Erythroblast (primary cell): ENCODE measurements around the gene TBXA2R.
A peak's percentile ranks its signal among the peaks of the same experiment; 100 is the strongest.
"Not testable (repeated sequence)": the region's sequence is repeated elsewhere in the genome, so short reads cannot be mapped to it uniquely, and the experiment has no call there.

Experiments used
- DNase-seq, 2 experiments: peaks; one replicate each; lab custom pipeline; 2025; lab: John Stamatoyannopoulos, UW
- GATA1 ChIP-seq: IDR thresholded peaks from 2 replicates; pipeline ENCODE4 v1.6.1; 2011; ENCODE audit warnings: low read depth, mild to moderate bottlenecking, control low read depth, low read length, moderate library complexity
- POLR2A ChIP-seq: IDR thresholded peaks from 2 replicates; pipeline ENCODE4 v1.6.1; 2011; ENCODE audit warnings: mild to moderate bottlenecking, low read length

Gene TBXA2R

DNA sequence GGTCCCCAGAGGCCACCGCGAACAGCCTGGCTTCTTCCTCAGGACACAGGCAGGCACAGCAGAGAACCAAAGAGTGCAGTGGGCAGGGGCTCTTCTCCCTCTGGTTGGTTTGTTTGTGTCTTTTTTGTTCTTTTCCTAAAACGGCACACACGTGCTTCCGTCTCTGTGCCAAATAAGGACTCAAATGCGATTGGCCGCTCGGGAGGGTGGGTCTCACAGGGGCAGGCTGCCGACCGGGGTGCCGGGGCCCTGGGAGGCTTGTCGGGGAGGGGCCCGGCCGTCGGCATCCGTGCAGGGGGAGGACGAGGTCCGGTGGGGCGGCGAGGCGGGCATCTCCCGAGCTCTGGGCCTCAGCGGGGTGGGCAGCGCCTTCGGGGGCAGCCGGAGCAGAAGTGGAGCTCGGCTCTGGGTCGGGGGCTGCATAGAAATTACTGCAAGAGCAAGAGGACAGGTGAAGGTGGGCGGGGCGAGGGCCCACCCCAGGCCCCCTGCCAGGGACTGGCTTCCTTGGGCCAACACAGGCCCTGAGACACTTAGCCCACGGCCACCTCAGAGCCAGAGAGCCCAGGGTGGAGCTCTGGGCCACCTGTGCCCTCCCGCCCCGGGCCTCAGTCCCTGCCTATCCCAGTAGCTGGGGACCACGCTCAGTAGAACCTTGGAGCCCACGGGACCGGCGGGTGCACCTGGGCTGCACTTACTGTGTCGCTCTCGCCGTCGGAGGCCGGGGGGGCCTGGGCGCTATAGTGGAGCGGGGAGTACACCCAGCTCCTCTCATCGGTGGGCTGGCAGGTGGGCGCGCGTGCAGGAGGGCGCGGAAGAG lies 26.3 kb upstream of the TBXA2R start:
- no peak for DNase-seq
- no peak for TF ChIP-seq GATA1

DNA sequence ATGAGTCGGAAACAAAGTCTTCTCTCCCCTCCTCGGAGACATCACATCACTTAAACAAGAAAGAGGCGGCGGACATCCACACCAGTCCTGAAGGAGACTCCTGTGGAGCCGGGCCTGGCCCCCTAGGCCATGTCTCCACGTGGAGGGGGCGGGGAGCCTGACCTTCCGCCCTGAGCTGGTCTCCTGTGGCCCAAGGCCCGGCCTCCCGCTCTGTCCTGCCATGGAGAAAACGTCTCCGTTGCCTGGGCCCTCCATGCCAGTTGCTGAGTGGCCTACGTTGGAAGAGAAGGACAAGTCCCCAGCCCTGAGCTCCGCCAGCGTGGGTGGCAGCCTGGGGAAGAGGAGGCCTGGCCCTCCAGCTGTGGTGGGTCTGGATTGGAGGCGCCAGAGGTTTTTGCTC lies 25.4 kb upstream of the TBXA2R start:
- DNase-seq, result no peak
- TF ChIP-seq GATA1, result no peak
- no peak for TF ChIP-seq POLR2A

DNA sequence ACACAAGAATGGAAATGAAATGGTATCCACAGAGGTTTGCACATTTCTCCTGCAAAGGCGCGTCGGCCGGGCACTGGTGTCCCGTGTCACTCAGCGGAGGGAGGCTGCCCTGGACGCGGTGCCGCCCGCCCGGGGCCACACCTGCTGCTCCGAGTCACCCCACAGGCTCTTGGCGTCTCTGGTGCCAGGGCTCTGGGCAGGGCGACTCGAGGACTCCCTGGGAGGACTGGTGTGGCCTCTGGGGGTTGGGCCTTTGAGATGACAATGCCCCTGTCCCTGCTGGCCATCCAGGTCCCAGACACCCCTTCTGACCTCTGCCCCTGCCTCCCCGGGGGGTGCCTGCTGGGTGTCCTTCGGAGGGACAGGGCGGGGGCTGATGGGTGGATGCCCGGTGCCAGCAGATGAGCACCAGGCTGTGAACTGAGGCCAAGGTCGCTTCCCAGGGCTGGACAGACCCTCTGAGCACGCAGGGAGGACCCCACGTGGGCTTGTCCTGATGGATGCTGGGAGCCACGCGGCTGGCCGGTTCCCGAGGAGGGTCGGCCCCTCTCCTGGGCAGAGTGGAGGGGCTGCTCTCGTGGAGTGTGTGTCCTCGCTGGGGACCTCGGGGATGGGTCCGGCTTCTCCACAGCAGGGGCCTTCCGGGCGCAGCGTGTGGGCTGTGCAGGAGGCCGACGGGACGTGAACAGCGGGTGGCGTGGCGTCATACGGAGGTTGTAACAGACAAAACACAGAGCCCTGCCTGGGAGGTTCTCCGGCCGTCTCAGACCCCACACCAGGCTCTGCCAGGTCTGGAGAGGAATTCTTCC lies 24.6 kb upstream of the TBXA2R start:
- TF ChIP-seq GATA1, result no peak
- no peak for TF ChIP-seq POLR2A

DNA sequence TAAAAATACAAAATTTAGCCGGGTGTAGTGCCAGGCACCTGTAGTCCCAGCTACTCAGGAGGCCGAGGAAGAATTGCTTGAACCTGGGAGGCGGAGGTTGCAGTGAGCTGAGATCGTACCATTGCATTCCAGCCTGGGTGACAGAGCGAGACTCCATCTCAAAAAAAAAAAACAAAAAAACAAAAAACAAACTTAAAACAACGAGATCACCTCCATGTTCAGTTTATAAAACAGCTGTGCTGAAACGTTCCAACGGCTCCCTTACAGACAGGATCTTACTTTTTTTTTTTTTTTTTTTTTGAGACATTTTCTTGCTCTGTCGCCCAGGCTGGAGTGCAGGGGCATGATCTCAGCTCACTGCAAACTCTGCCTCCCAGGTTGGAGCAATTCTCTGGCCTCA lies 22.1 kb upstream of the TBXA2R start:
- not testable (repeated sequence) for DNase-seq

More for the DNA sequence above, 24.6 kb upstream of the TBXA2R start:
- no peak for DNase-seq

DNA sequence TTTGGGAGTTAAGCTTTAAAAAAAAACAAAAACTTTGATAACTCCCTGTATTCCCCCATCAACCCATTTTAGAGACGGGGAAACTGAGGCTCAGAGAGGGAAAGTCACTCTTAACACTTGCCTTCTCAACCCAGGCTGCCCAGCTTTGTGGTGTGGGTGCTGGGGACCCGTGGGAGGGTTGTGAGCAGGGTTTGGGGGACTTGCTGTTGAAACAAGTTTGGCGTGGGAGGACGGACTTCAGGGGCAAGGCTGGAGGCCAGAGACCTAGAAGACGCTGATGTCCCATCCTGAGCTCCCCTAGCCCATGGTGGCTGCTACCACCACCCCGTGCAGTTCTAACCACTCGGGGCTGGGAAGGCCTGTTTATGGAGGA lies 20.7 kb upstream of the TBXA2R start:
- no peak for DNase-seq
- TF ChIP-seq POLR2A (no peak), GATA1 (no peak)

DNA sequence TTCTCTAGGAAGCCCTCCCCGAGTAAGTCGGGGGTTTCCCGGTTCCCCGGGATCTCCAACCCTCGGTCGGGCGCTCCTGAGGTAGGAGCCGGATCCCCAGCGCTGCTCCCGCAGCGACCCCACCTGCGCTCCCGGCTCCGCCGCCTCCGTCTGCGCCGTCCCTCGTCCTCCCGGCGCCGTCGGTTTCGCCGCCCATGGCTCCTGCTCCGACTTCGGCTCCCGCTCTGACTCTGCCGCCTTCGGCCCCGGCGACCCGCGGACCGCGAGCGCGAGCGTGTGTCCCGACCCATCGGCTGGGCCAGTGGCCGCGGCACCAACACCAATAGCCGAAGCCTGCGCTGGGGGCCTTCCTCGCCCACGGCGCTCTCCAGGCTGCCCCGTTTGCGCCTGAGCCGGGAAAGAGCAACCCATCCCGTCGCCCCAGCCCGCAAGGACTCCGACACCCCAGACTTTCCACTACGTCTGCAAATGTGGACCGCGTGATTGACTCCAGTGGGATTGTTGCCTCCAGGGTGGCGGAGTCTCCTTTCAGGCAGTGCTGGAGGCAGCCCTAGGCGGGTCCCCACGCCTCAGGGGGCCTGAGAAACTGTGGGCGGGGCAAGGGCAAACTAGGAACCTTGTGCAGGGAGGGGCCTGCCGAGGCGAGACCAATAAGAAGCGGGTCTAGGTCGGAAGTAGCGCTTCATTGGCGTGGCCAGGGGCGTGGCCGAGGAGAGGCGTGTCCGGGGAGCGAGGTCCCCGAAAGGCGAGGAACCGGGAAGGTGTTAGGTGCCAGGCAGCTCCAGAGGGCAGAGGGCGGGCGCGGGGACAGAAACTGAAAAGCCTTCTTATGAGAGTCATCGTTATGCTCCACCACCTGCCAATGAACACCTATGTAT lies 20.0 kb upstream of the TBXA2R start, which contains the start of gene CACTIN:
Gene CACTIN, minus strand, starts transcription at position 318 of the 878 bp plus-strand sequence. Its CDS starts 28 bp downstream, at position 290.
- TF ChIP-seq GATA1, result no peak
- TF ChIP-seq POLR2A, result peak; percentile 83
- peak; percentile 99 for DNase-seq

DNA sequence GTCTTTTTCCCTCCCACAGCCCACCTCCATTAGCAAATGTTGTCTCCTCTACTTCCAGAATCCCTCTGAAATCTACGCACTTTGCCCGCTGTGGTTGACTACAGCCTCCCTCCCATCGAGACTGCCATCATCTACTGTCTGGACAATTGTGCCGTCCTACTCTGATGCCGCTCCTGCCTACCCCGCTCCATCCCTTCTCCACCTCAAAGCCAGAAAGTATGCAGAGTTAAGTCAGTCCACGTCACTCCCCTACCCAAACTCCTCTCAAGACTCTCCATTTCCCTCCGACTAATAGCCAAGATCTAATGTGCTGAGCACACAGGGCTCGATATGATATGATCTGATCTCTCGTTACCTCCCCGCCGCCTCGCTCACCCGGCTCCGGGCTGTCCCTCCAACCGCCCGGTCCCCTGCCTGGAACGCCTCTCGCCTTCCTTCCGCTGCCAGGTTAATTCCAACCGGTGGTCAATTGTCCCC lies 19.4 kb upstream of the TBXA2R start:
- peak; percentile 75 to 77 for DNase-seq
- TF ChIP-seq POLR2A (no peak), GATA1 (no peak)

DNA sequence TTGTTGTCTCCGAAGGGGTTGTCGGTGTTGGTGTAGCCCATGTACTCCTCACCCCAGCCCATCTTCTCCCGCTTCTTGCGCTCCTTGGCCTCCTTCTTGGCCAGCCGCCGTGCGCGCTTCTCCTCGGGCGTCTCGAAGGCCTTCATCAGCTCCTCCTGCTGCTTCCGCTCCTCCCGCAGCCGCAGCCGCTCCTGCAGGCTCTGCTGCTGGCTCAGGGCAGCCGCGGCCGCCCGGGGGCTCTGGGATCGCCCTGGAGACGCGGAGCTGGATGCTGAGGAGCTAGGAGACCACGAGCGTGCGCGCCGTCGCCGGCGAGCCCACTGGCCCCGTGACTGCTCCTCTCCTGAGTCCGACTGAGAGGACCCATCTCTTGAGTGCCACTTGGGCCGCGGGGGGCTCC lies 17.0 kb upstream of the TBXA2R start:
- DNase-seq, result no peak
- no peak for TF ChIP-seq GATA1
- no peak for TF ChIP-seq POLR2A

DNA sequence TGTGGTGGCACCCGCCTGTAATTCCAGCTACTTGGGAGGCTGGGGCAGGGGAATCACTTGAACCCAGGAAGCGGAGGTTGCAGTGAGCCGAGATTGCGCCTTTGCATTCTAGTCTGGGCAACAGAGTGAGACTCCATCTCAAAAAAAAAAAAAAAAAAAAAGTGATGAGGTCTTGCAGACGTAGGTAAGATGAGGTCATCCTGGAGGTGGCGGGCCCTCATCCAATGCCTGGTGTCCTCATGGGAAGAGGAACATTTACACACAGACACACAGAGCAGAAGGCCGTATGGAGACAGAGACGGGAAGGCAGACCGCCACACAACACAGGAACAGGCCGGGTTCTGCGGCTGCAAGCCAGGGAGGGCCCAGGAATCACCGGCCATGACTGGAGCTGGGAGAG lies 15.5 kb upstream of the TBXA2R start:
- DNase-seq, result no peak
- TF ChIP-seq GATA1 (no peak), POLR2A (no peak)

DNA sequence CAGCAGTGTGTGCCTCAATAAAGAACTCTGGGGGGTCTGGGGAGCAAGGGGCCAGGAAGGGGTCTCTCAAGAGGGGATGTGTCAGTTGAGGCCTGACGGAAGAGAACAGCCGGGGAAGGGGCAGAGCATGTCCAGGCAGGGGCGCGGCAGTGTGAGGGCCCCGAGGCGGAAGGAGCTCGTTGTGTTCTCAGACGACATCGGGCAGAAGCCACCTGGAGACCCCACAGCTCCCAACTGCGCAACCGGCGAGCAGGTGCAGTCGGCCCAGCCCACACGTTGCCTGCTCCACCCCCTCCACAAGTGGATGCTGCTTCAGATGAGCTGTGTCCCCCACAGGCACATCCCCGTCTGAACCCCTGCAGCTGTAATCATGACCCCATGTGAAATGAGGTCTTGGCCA lies 15.0 kb upstream of the TBXA2R start:
- no peak for DNase-seq
- TF ChIP-seq POLR2A, result no peak
- TF ChIP-seq GATA1, result no peak

DNA sequence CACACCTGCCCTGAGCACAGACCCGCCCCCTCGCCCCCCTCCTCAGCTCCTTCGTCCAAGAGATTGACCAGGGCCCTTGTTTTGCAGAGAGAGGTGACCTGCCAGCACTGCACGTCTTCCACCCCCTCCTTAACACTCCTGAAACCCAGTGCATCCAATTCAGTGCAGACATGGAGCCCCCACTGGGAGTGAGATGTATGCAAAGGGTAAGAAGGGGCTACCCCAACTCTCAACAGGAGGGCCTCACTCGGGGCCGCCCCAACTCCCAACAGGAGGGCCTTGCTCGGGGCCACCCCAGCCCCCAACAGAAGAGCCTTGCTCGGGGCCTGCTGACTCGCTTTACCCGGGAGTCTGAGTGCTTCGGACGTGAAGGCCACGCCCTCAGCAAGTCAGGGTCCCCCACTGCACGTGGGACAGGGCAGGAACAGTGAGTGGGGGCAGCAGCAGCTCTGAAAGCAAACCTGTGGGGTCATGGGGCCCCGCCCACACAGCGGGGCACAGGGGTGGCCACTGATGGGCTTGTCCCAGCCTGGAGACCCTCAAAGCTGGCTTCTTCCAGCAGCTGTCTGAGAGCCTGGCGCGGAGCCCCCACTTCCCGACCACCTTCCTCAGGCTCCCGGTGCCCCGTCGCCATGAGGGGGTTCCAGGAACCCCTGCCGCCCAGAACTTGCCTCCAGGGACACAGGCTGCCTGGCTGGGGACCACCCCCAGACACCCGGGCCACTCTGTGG lies 14.3 kb upstream of the TBXA2R start:
- TF ChIP-seq GATA1 (no peak), POLR2A (no peak)
- no peak for DNase-seq

DNA sequence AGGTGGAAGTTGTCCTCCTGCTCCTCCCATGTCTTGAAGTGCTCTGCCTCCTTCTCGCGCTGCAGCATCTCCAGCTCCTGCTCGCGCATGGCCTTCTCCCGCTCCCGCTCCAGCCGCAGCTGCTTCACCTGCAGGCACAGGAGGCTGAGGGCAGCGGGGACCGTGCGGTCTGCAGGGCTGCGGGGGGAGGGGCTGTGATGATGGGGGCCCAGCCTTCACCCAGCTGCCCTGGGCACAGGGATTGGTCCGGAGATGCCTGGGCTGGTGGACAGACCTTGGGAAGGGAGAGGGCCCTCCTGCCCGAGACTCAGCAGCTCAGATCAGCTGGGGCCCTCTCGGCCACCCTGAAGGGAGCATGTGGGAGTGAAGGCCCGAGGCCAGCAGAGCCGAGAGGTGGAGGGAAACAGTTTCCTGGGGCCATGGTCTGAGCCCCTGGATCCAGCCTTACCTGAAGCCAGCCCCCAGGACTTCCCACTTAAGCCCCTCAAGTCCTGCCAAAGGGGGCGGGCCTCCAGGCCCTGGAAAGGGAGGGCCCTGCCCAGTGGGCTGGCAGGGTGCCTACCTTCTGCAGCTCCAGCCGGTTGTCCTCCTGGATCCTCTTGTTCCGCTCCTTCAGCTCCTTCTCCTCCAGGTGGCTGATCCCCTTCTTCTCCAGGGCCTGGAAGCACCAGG lies 13.6 kb upstream of the TBXA2R start:
- TF ChIP-seq POLR2A (no peak), GATA1 (no peak)
- DNase-seq, result no peak
